MV-4-11 (cell line): ENCODE measurements around the gene KRTAP3-1.
"Not testable (repeated sequence)": the region's sequence is repeated elsewhere in the genome, so short reads cannot be mapped to it uniquely, and the experiment has no call there.

Experiments
- DNase-seq: peaks from one replicate; lab custom pipeline; 2025; lab: John Stamatoyannopoulos, UW

The KRTAP3-1 gene

GRCh38 chr17:41008811-41009210, at the start of gene KRTAP3-1:
Gene KRTAP3-1, minus strand, starts transcription at chr17:41009128. Its CDS starts 54 bp downstream, at chr17:41009074.
- no peak for DNase-seq

- no peak for DNase-seq
Observed at GRCh38 chr17:41057547-41057946, 48.6 kb upstream of the KRTAP3-1 start.

- DNase-seq: not testable (repeated sequence)
Observed at GRCh38 chr17:41055130-41055529, 46.2 kb upstream of the KRTAP3-1 start, which contains the start of gene KRTAP2-2. Gene KRTAP2-2, minus strand, starts transcription at chr17:41055230. Its CDS starts 19 bp downstream, at chr17:41055211.

- DNase-seq: not testable (repeated sequence)
Observed at GRCh38 chr17:41054556-41054955, 45.6 kb upstream of the KRTAP3-1 start.

GRCh38 chr17:41054025-41054424, 45.1 kb upstream of the KRTAP3-1 start:
- no peak for DNase-seq

- DNase-seq: no peak
Observed at GRCh38 chr17:41052566-41052965, 43.6 kb upstream of the KRTAP3-1 start.

GRCh38 chr17:41049110-41049509, 40.2 kb upstream of the KRTAP3-1 start:
- DNase-seq: peak; percentile 39

- no peak for DNase-seq
Observed at GRCh38 chr17:41048441-41048840, 39.5 kb upstream of the KRTAP3-1 start.

- DNase-seq: not testable (repeated sequence)
Observed at GRCh38 chr17:41046735-41047465, 38.0 kb upstream of the KRTAP3-1 start, which contains the start of gene KRTAP2-1. Gene KRTAP2-1, minus strand, starts transcription at chr17:41047316. Its CDS starts 49 bp downstream, at chr17:41047267.

- no peak for DNase-seq
Observed at GRCh38 chr17:41042953-41043352, 34.0 kb upstream of the KRTAP3-1 start.

GRCh38 chr17:41040783-41041571, 32.0 kb upstream of the KRTAP3-1 start, which contains the start of gene KRTAP1-1:
Gene KRTAP1-1, minus strand, starts transcription at chr17:41041450. Its CDS starts 53 bp downstream, at chr17:41041397.
- DNase-seq: not testable (repeated sequence)

GRCh38 chr17:41037853-41038350, 29.0 kb upstream of the KRTAP3-1 start:
- DNase-seq: no peak

GRCh38 chr17:41034346-41034935, 25.5 kb upstream of the KRTAP3-1 start, which contains the start of gene KRTAP1-3:
Gene KRTAP1-3, minus strand, starts transcription at chr17:41034874. Its CDS starts 53 bp downstream, at chr17:41034821.
- not testable (repeated sequence) for DNase-seq

- no peak for DNase-seq
Observed at GRCh38 chr17:41029633-41030245, 20.8 kb upstream of the KRTAP3-1 start, which contains the start of gene KRTAP1-4. Gene KRTAP1-4, minus strand, starts transcription at chr17:41030195. Its CDS starts 117 bp downstream, at chr17:41030078.

- DNase-seq: no peak
Observed at GRCh38 chr17:41026715-41027471, 18.0 kb upstream of the KRTAP3-1 start, which contains the start of gene KRTAP1-5. Gene KRTAP1-5, minus strand, starts transcription at chr17:41027208. Its CDS starts 53 bp downstream, at chr17:41027155.

GRCh38 chr17:41024697-41025096, 15.8 kb upstream of the KRTAP3-1 start:
- DNase-seq: peak; percentile 17

GRCh38 chr17:41020336-41020735, 11.4 kb upstream of the KRTAP3-1 start:
- DNase-seq: no peak

GRCh38 chr17:41019415-41019814, 10.5 kb upstream of the KRTAP3-1 start:
- no peak for DNase-seq

GRCh38 chr17:41018541-41018940, 9.6 kb upstream of the KRTAP3-1 start:
- peak; percentile 10 for DNase-seq

- no peak for DNase-seq
Observed at GRCh38 chr17:41016578-41017215, 7.8 kb upstream of the KRTAP3-1 start.
